ENCODE results near the gene NTM. TPM values are rescaled to one million over a fixed set of nuclear protein-coding genes. Genes with fewer than 3 reads are reported as not detected.

Gene NTM
- total and polyA plus RNA-seq, 12 donors = 0.26 to 11.5 (median 4.0) TPM

GRCh38 chr11:131754671-131755070 lies 384.3 kb downstream of the NTM start:
- Histone ChIP-seq H3K36me3 (replicated peaks in 1 of 2) (no peaks in the 10 kb centered on the region), H3K4me1 (replicated peaks in 1 of 2) (no peaks in the 10 kb centered on the region), H3K4me3 (no peak overlapping the region), H3K27me3 (no peaks in the 10 kb centered on the region), H3K9me3 (replicated peaks in 1 of 3) (no peaks in the 10 kb centered on the region), H3K27ac (no peak overlapping the region)
- 81 to 88% (median 83%) methylated on average over 3 of the region's 3 CpGs for WGBS, 4 donors
- DNase-seq = no peak
- intact Hi-C loops (cut with DNase I) = no loop called here
- no peak for TF ChIP-seq POLR2A (IDR thresholded peaks at IDR 0.05)
- TF ChIP-seq CTCF (IDR thresholded peaks at IDR 0.05) = no peak

- Histone ChIP-seq H3K27ac (no peak overlapping the region), H3K4me1 (replicated peaks in 1 of 2) (no peaks in the 10 kb centered on the region), H3K36me3 (replicated peaks in 1 of 2) (no peaks in the 10 kb centered on the region), H3K9me3 (replicated peaks in 1 of 3) (no peaks in the 10 kb centered on the region), H3K4me3 (no peak overlapping the region), H3K27me3 (no peaks in the 10 kb centered on the region)
- intact Hi-C loops (cut with DNase I) = no loop called here
- WGBS, 4 donors = 52 to 62% (median 53%) methylated on average over 6 of the region's 6 CpGs
- TF ChIP-seq CTCF (IDR thresholded peaks at IDR 0.05) = no peak
- no peak for TF ChIP-seq POLR2A (IDR thresholded peaks at IDR 0.05)
- no peak for DNase-seq
Measured at GRCh38 chr11:131756479-131757110, 386.2 kb downstream of the NTM start.

GRCh38 chr11:131758726-131759125 lies 388.3 kb downstream of the NTM start:
- H3K27ac ChIP-seq = no peak overlapping the region
- no peak for TF ChIP-seq CTCF (IDR thresholded peaks at IDR 0.05)
- no peak for TF ChIP-seq POLR2A (IDR thresholded peaks at IDR 0.05)
- H3K36me3 ChIP-seq (replicated peaks in 1 of 2) = no peaks in the 10 kb centered on the region
- 86 to 92% (median 88%) methylated on average over 7 of the region's 7 CpGs for WGBS, 4 donors
- H3K4me1 ChIP-seq (replicated peaks in 1 of 2) = no peaks in the 10 kb centered on the region
- H3K27me3 ChIP-seq = no peaks in the 10 kb centered on the region
- intact Hi-C loops (cut with DNase I) = no loop called here
- no peaks in the 10 kb centered on the region for H3K9me3 ChIP-seq (replicated peaks in 1 of 3)
- H3K4me3 ChIP-seq = no peak overlapping the region
- no peak for DNase-seq

- DNase-seq = no peak
Measured at GRCh38 chr11:131759140-131759539, 388.7 kb downstream of the NTM start.

More at GRCh38 chr11:131759140-131759539, 388.7 kb downstream of the NTM start:
- intact Hi-C loops (cut with DNase I) = no loop called here
- Histone ChIP-seq H3K4me1 (replicated peaks in 1 of 2) (no peaks in the 10 kb centered on the region), H3K9me3 (replicated peaks in 1 of 3) (no peaks in the 10 kb centered on the region), H3K36me3 (replicated peaks in 1 of 2) (no peaks in the 10 kb centered on the region), H3K27me3 (no peaks in the 10 kb centered on the region), H3K27ac (no peak overlapping the region), H3K4me3 (no peak overlapping the region)
- 86 to 91% (median 90%) methylated on average over 2 of the region's 2 CpGs for WGBS, 4 donors
- TF ChIP-seq POLR2A (IDR thresholded peaks at IDR 0.05) (no peak), CTCF (IDR thresholded peaks at IDR 0.05) (no peak)

Data from adrenal gland (tissue), 12 donors.